GM19438 (cell line): ENCODE data around the gene KCNJ16.

Experiments used
- ATAC-seq: cut with Tn5 transposase; IDR thresholded peaks from one replicate; pipeline ENCODE4 v1.9.1; 2021; ENCODE audit warnings: low read depth; ENCODE audit not compliant: unreplicated experiment

KCNJ16 gene

DNA sequence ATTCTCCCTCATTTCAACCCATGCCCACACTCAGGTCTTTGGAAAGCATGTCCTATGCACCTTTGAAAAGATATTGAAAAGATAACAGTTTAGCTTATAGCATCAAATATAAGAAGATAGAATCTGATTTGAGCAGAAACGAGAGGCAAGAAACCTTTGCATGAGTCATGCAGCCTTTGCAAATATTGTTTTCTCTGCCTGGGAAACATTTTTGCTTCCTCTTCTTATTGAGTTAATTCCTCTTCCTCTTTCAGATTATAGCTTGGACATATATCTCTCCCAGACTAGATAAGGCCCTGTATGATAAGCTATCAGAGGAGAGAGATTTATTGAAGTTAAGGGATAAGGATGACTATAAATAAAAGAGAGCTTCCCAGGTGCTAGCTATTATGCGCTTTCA is 48.2 kb downstream of the KCNJ16 start:
- ATAC-seq: no peak

- ATAC-seq: no peak
Measured at GRCh38 chr17:70124723-70125122, 49.7 kb downstream of the KCNJ16 start.

GRCh38 chr17:70127221-70127873 is 52.3 kb downstream of the KCNJ16 start:
- ATAC-seq: no peak

- ATAC-seq: no peak
Measured at GRCh38 chr17:70128727-70129238, 53.8 kb downstream of the KCNJ16 start.

GRCh38 chr17:70130289-70130688 is 55.3 kb downstream of the KCNJ16 start:
- ATAC-seq: no peak

- ATAC-seq: no peak
Measured at GRCh38 chr17:70132505-70132904, 57.5 kb downstream of the KCNJ16 start.

DNA sequence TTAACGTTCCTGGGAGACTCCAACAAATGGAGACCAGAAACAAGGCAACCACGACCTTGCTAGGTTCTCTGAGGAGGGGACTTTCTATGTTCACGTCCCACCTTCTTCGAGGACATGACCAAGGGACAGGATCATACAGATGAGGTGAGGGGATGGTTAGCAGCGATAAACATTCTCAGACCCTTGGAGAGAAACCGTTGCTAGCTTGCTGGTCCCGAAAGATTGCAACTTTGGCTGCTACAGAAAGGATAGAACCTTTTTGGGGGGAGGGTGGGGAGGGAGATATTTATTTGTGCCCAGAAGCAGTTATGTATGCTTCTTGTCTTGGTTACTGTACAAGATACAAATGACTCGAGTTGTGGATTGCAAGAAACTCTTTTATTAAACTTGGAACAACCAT is 59.0 kb downstream of the KCNJ16 start:
- no peak for ATAC-seq

DNA sequence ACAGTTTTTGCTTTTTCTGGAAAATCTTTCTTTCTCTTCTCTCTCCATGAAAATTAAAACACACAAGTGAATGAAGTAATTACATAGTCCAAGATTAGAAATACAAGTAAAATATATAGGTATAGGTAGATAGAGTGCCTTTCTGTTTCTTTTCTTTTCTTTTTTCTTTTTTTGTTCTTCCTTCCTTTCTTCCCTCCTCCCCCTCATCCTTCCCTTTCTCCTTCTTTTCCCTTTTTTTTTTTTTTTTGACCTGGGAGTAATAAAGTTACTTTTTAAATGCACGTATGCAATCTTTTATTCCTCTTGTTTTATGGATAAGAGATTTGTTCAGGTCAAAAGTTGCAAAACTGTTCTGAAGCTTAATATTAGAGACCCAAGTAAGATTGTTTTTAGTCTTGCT is 59.8 kb downstream of the KCNJ16 start:
- ATAC-seq: no peak

GRCh38 chr17:70136131-70136530 is 61.1 kb downstream of the KCNJ16 start:
- no peak for ATAC-seq

DNA sequence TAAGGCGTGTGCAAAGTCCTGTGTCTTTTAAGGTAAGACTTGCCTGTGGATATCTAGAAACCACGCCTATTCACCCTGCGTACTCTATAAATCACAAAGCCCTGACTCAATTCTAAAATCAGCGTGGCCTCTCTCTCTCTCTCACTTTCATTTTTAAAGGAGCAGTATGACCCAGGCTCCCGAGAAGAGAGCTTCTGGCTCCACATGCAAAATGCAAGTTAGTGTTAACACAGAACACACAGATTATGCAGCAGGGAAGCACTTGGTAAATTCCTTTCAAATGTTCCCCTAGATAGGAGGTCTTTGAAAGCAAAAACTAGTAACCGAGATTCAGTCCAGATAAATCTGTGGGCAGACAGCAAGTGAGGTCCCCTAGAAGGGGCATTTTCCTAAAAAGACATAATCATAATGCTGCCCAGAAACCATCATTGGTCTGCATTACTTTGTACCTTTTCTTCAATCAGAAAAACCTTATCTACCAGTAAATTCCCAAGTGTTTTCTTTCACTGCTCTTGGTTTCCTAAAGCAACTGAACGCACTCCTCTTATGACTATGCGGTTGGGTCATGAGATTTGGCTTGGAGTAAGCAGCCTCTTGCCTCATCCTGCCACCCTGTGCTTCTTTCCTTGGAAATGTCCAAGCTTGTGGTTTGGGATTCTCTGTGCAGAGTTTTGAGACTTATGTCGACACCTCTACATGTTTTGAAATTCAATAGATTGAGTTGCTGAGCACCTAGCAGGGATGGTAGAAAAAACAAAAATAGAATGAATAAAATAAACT is 62.6 kb downstream of the KCNJ16 start:
- ATAC-seq: peak; percentile 99

DNA sequence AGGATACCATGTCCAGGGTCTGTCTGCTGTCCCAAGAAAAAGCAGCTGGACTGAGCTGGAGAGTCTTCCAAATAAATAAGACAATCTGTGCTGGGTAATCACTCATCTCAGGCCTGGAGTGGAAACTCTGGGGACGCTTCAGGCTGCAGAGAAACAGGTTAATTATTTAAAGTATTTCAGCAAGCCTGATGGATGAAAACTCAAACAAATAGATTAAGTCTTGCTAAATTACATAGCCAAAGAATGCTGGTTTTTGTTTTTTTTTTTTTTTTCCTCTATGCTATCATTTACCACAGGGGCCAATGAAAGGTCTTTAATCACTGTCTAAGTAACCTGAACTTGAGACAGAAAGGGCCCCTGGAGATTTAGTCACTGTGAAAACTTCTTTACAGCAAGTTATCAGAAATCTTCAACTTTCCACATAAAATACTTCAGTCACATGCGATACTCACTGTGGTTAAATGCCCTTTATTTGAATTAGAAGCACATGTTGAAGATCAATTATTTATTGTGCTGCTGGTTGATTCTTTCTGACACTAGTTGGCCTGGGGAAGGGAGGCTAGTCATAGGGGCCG is 63.4 kb downstream of the KCNJ16 start:
- no peak for ATAC-seq

DNA sequence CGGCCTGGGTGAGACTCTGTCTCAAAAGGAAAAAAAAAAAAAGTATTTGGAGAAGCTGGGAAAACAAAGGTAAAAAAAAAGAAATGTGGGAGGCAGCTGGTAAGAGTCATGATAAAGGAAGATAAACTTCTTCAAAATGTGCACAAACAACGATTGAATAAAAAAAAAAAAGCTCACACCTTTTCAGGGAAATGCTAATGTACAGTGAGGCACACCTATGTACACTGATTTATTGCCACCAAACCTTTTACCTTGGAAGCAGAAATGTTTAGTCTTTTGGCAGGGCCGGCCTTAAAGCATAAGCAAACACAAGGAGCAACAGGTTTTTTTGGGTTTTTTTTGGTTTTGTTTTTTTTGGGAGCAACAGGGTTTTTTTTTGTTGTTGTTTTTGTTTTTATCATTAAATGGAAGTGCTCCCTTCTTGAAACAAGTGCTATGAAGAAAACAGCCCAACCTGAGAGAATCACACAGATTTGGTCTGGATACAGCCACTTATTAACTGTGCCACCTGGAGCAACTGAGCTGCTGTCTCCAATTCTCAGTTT is 64.5 kb downstream of the KCNJ16 start:
- ATAC-seq: no peak

- no peak for ATAC-seq
Measured at GRCh38 chr17:70144260-70144846, 69.3 kb downstream of the KCNJ16 start.

DNA sequence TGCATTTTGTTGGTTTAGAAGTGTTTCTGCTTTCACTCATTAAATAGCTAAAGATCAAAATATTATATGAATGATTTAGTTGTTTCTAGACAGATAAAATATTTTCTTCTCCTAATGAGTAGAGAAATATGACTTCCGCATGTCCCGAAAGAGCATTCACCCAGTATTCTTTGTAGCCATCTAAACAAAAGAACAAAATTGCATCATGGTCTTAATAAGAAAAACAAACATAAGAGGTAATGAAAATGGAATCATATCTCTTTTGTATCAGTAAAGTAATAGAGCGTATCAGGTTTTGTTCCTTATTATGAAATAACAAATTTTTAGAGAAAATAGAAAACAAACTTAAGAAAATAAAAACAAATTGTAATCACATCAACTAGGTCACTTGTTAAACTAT is 78.2 kb downstream of the KCNJ16 start:
- no peak for ATAC-seq

DNA sequence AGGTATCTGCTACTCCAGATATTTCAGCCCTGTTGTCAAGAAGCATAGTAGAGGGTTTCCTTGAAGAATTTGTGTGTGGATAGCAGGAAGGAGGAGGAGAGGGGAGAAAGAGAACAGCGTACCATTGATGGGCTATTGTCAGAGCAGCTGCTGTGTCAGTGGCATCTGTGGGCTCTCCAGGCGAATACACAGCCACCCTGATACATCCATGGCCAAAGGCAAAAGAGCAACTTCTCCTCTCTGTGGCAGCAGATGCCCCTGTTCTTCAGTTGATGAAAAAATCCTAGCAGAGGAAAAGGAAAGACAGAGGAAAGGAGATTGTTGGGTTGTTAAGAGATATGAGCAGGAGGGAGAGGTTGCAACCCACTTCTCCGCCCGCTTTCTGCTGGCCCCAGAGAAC is 82.1 kb downstream of the KCNJ16 start:
- ATAC-seq: no peak

- ATAC-seq: no peak
Measured at GRCh38 chr17:70158180-70158579, 83.2 kb downstream of the KCNJ16 start.

GRCh38 chr17:70158591-70158990 is 83.6 kb downstream of the KCNJ16 start:
- no peak for ATAC-seq

DNA sequence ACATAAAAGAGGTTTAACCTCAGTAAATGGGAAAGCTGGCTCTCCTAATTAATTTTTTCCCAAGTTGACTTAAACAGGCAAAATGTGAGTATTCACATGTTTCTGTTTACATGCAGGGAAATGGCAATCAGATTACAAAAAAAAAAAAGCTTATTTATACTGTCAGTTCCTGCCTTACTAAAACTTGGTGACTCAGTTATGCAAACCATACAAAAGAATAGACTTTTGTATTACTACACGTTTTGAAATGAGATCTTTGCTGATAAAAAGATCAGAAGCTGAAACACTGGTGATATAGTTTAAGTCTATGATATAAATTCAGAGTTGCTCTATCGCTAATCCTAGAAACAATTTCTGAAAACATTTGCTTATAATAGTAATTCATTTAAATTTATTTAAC is 85.0 kb downstream of the KCNJ16 start:
- no peak for ATAC-seq

DNA sequence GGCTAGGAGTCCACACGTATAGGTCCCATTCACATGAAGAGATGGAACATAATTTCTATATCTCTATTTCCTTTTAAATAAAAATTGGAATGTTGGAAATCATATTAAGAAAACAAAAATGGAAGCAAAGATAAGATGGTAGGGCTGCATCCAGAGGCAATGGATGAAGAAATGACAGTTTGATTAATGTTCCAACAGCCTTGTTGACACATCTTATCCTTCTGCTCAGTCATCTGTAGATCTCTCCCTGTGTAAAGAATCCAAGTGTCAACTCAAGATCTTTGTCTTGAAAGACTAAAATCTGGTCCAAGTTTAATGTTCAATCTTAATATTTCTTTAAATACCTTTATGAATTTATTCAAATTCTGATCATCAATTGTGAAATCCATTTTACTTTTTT is 86.5 kb downstream of the KCNJ16 start:
- no peak for ATAC-seq

DNA sequence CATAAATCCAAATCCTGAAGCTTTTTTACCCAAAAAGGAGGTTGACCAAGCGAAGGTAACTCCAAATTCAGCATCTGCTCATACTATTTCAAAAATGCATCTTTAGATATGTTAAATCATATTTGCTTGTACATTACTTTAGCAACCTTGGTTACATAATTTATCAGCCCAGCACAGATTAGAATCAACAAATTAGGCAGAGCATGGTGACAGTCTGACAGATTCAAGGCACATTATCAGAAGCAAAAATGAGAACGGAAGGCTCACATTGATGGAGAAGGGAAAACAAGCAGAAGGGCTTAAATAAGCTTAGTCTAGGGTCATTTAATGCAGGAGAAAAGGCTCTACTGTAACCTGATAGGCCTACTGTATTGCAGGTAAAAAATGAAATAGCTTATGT is 90.4 kb downstream of the KCNJ16 start:
- ATAC-seq: no peak

- no peak for ATAC-seq
Measured at GRCh38 chr17:70166615-70167014, 91.6 kb downstream of the KCNJ16 start.
